SK-N-SH (cell line): Measurements from ENCODE around the gene HS1BP3. TPM values are rescaled to one million over a fixed set of nuclear protein-coding genes. Genes with fewer than 3 reads are reported as not detected.

ENCODE experiments used
- CTCF ChIA-PET: fragments of 300-600, 350-600 bp; formaldehyde crosslinking; extraction: SDS; loops from one replicate; lab custom pipeline; 2021; lab: Yijun Ruan, JAX
- POLR2A ChIA-PET: fragments of 350-600 bp; sonication (Branson Sonifier 250); formaldehyde crosslinking; extraction: SDS; loops from one replicate; lab custom pipeline; 2020; ENCODE audit warnings: antibody characterized with exemption, inconsistent platforms; lab: Yijun Ruan, JAX
- DNase-seq: peaks from one replicate; pipeline ENCODE4 v3.0.0; 2012
- H2AFZ ChIP-seq: fragments of 200-600 bp; sonication (generic); 2 replicates; pipeline ENCODE4 v1.8.1; 2016; ENCODE audit warnings: antibody characterized with exemption, mild to moderate bottlenecking, low read depth
- H3F3A ChIP-seq: fragments of 200-600 bp; sonication (generic); replicated peaks from 2 replicates; pipeline ENCODE3; 2016; ENCODE audit warnings: antibody characterized with exemption, mild to moderate bottlenecking; ENCODE audit not compliant: insufficient read depth
- H3K27ac ChIP-seq, 2 experiments: fragments of 200-500 bp in 1 of 2; fragments of 200-600 bp in 1 of 2; sonication (Bioruptor generic) in 1 of 2; sonication (generic), shearing (Covaris generic) in 1 of 2; 2 replicates each; pipeline versions ENCODE4 v1.5.1 to v1.6.1; 2014 to 2016; ENCODE audit warnings: low read depth in 2 of 2, inconsistent platforms in 1 of 2, low read length in 1 of 2, mild to moderate bottlenecking in 1 of 2, mixed read lengths in 1 of 2
- H3K27me3 ChIP-seq: fragments of 200-600 bp; sonication (generic), shearing (Covaris generic); 2 replicates; pipeline ENCODE4 v1.6.1; 2016; ENCODE audit warnings: mixed run types; ENCODE audit not compliant: insufficient read depth
- H3K36me3 ChIP-seq, 2 experiments: fragments of 200-500 bp in 1 of 2; fragments of 200-600 bp in 1 of 2; sonication (Bioruptor generic) in 1 of 2; sonication (generic) in 1 of 2; replicated peaks in 1 of 2; 2 replicates each; pipeline versions ENCODE3 to v1.5.1; 2014 to 2016; ENCODE audit warnings: low read length in 1 of 2, mild to moderate bottlenecking in 1 of 2; ENCODE audit not compliant: insufficient read depth in 2 of 2, control insufficient read depth in 1 of 2
- H3K4me1 ChIP-seq, 2 experiments: fragments of 200-500 bp in 1 of 2; fragments of 200-600 bp in 1 of 2; sonication (Bioruptor generic) in 1 of 2; sonication (generic), shearing (Covaris generic) in 1 of 2; 2 replicates each; pipeline versions ENCODE4 v1.5.1 to v1.6.1; 2014 to 2016; ENCODE audit warnings: low read depth in 1 of 2, low read length in 1 of 2, mixed run types in 1 of 2; ENCODE audit not compliant: insufficient read depth in 2 of 2, control insufficient read depth in 1 of 2
- H3K4me2 ChIP-seq: fragments of 200-600 bp; sonication (generic), shearing (Covaris generic); 2 replicates; pipeline ENCODE4 v1.6.1; 2017; ENCODE audit warnings: mixed run types
- H3K4me3 ChIP-seq, 2 experiments: fragments of 200-500 bp in 1 of 2; fragments of 200-600 bp in 1 of 2; sonication (Bioruptor generic) in 1 of 2; sonication (generic), shearing (Covaris generic) in 1 of 2; 2 replicates each; pipeline versions ENCODE4 v1.5.1 to v1.8.1; 2014 to 2016; ENCODE audit warnings: low read depth in 2 of 2, inconsistent platforms in 1 of 2, low read length in 1 of 2, mild to moderate bottlenecking in 1 of 2, mixed read lengths in 1 of 2, moderate library complexity in 1 of 2
- H3K79me2 ChIP-seq: fragments of 200-600 bp; sonication (generic); 2 replicates; pipeline ENCODE4 v1.8.1; 2017; ENCODE audit warnings: mild to moderate bottlenecking; ENCODE audit not compliant: insufficient read depth
- H3K9ac ChIP-seq: fragments of 200-600 bp; sonication (generic); 2 replicates; pipeline ENCODE4 v1.6.1; 2017; ENCODE audit warnings: mixed run types
- H3K9me2 ChIP-seq: fragments of 200-600 bp; sonication (generic); 2 replicates; pipeline ENCODE4 v1.6.1; 2017; ENCODE audit warnings: mixed run types
- H3K9me3 ChIP-seq: fragments of 200-600 bp; sonication (generic); 2 replicates; pipeline ENCODE4 v1.6.1; 2017; ENCODE audit warnings: mixed run types, mild to moderate bottlenecking, moderate library complexity
- H4K20me1 ChIP-seq: fragments of 200-600 bp; sonication (generic); 2 replicates; pipeline ENCODE4 v1.6.1; 2017; ENCODE audit warnings: mild to moderate bottlenecking, mixed run types; ENCODE audit not compliant: insufficient read depth
- CHD2 ChIP-seq: fragments of 150-350 bp; IDR thresholded peaks from 2 replicates; pipeline ENCODE4 v1.6.1; 2018; ENCODE audit warnings: low read length; ENCODE audit not compliant: partially characterized antibody
- ELF1 ChIP-seq: IDR thresholded peaks from 2 replicates; pipeline ENCODE4 v1.4.0; 2012
- EP300 ChIP-seq, 2 experiments: IDR thresholded peaks; 2 replicates each; pipeline versions ENCODE4 v1.4.0 to v1.6.1; 2012; ENCODE audit warnings: borderline replicate concordance in 1 of 2, low read depth in 1 of 2, low read length in 1 of 2
- FOSL2 ChIP-seq: IDR thresholded peaks from 2 replicates; pipeline ENCODE4 v1.4.0; 2012; ENCODE audit warnings: low read depth, mild to moderate bottlenecking, moderate library complexity, borderline replicate concordance
- FOXJ3 ChIP-seq: sonication (generic); formaldehyde crosslinking; IDR thresholded peaks from 2 replicates; pipeline ENCODE4 v1.5.1; 2020; ENCODE audit warnings: mild to moderate bottlenecking, missing genetic modification reagents
- FOXM1 ChIP-seq: IDR thresholded peaks from 2 replicates; pipeline ENCODE4 v1.4.0; 2012; ENCODE audit warnings: low read depth, mild to moderate bottlenecking
- MEF2A ChIP-seq: IDR thresholded peaks from 2 replicates; pipeline ENCODE4 v1.4.0; 2012; ENCODE audit warnings: low read depth, borderline replicate concordance
- MXI1 ChIP-seq: IDR thresholded peaks from 2 replicates; pipeline ENCODE4 v1.6.1; 2012; ENCODE audit warnings: mild to moderate bottlenecking, low read depth, low read length, improper control_type of control experiment
- NFIC ChIP-seq: IDR thresholded peaks from 2 replicates; pipeline ENCODE4 v1.4.0; 2012; ENCODE audit warnings: borderline replicate concordance
- NRF1 ChIP-seq: IDR thresholded peaks from 2 replicates; pipeline ENCODE4 v1.6.1; 2012; ENCODE audit warnings: low read depth, mild to moderate bottlenecking, low read length
- POLR2AphosphoS5 ChIP-seq: IDR thresholded peaks from 2 replicates; pipeline ENCODE4 v1.6.1; 2012; ENCODE audit warnings: low read depth, low read length
- RAD21 ChIP-seq: IDR thresholded peaks from 2 replicates; pipeline ENCODE4 v1.6.1; 2012; ENCODE audit warnings: mild to moderate bottlenecking, low read length
- RCOR1 ChIP-seq: fragments of 150-350 bp; IDR thresholded peaks from 2 replicates; pipeline ENCODE4 v1.6.1; 2017; ENCODE audit warnings: antibody characterized with exemption, low read length
- RFX5 ChIP-seq: IDR thresholded peaks from 2 replicates; pipeline ENCODE4 v1.6.1; 2012; ENCODE audit warnings: mild to moderate bottlenecking, improper control_type of control experiment, low read length
- SIN3A ChIP-seq: IDR thresholded peaks from 2 replicates; pipeline ENCODE4 v1.6.1; 2012; ENCODE audit warnings: low read depth, mild to moderate bottlenecking, low read length, moderate library complexity, borderline replicate concordance
- SMC3 ChIP-seq: IDR thresholded peaks from 2 replicates; pipeline ENCODE4 v1.6.1; 2012; ENCODE audit warnings: low read depth, low read length, improper control_type of control experiment
- TCF12 ChIP-seq: IDR thresholded peaks from 2 replicates; pipeline ENCODE4 v1.4.0; 2012
- TEAD4 ChIP-seq: IDR thresholded peaks from 2 replicates; pipeline ENCODE4 v1.4.0; 2012; ENCODE audit warnings: mild to moderate bottlenecking, borderline replicate concordance; ENCODE audit not compliant: insufficient read depth
- YY1 ChIP-seq: IDR thresholded peaks from 2 replicates; pipeline ENCODE4 v1.4.0; 2012; ENCODE audit warnings: low read depth, mild to moderate bottlenecking
- WGBS: methylation state at CpG from one replicate; pipeline ENCODE4 v1.1.6; 2017; ENCODE audit warnings: low lambda C conversion rate; 5-methylcytosine and 5-hydroxymethylcytosine counted together
- polyA plus RNA-seq, 3 experiments: library from polyadenylated mRNA; depleted of rRNA; stranded (reverse); fragments of >200 nt; gene quantifications; 2 replicates each; pipeline ENCODE4 v1.2.3, GENCODE V29; 2012
- TF ChIP-seq, protein P1 (sequence below): IDR thresholded peaks from 2 replicates; pipeline ENCODE4 v1.4.0; 2012; ENCODE audit warnings: low read depth, borderline replicate concordance
- TF ChIP-seq, protein P2 (sequence below): fragments of 200-600 bp; sonication (generic); IDR thresholded peaks from 2 replicates; pipeline ENCODE4 v1.6.1; 2017; ENCODE audit warnings: antibody characterized with exemption, mild to moderate bottlenecking, moderate library complexity

HS1BP3 gene
- polyA plus RNA-seq, 1 of the 3 experiments (the other 2 are of a cell fraction): 20.1 TPM

DNA sequence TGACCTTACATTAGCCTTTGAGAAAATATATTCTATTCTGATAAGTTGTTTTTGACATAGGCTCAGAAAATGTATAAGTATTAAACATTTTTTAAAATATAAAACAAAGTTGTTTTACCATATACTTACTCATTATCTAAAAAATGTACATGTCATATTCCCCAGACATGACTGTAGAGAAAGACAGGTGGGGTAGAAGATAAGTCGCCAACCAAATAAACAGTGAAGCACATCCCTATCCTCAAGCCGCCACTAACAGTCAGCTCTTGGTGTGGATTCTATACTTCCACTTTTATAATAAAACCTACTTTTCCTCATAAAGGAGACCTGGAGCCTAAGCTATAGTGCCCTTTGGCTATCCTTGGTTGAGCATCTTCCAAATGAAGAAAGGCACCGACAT is 42.4 kb upstream of the HS1BP3 start:
- POLR2A ChIA-PET: no interaction called here
- H3K27me3 ChIP-seq: no peaks in the 10 kb centered on the region
- CTCF ChIA-PET: interaction anchor here (0.7 to 2.7 kb wide), 8 partner anchors 15 to 426 kb away, joined by 3 to 16 read pairs (median 4); no protein-coding TSS in a partner anchor
- H3K9me2 ChIP-seq: no peaks in the 10 kb centered on the region
- H4K20me1 ChIP-seq: no peaks in the 10 kb centered on the region
- H3K27ac ChIP-seq: no peak overlapping the region
- no peak overlapping the region for H3K9ac ChIP-seq
- WGBS: 92% methylated on average over 3 of the region's 3 CpGs
- H2AFZ ChIP-seq: no peak overlapping the region
- TF ChIP-seq ELF1 (no peak), NRF1 (no peak), POLR2AphosphoS5 (no peak), SMC3 (no peak), MEF2A (no peak), FOXM1 (no peak), RFX5 (no peak), TCF12 (no peak), RCOR1 (no peak), MXI1 (no peak), YY1 (no peak), SIN3A (no peak), NFIC (no peak)
- TF ChIP-seq, protein P1, sequence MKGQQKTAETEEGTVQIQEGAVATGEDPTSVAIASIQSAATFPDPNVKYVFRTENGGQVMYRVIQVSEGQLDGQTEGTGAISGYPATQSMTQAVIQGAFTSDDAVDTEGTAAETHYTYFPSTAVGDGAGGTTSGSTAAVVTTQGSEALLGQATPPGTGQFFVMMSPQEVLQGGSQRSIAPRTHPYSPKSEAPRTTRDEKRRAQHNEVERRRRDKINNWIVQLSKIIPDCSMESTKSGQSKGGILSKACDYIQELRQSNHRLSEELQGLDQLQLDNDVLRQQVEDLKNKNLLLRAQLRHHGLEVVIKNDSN: no peak
- no peak for DNase-seq
- no peaks in the 10 kb centered on the region for H3F3A ChIP-seq
- H3K9me3 ChIP-seq: no peaks in the 10 kb centered on the region
- no peaks in the 10 kb centered on the region for H3K79me2 ChIP-seq
- H3K4me3 ChIP-seq: no peak overlapping the region
- H3K4me2 ChIP-seq: no peak overlapping the region
- peaks cover 0 to 30% of the 10 kb centered on the region in 2 experiments for H3K36me3 ChIP-seq
- H3K4me1 ChIP-seq: peaks cover 0 to under 1% of the 10 kb centered on the region in 2 experiments; a peak in 2 of 4 replicates

DNA sequence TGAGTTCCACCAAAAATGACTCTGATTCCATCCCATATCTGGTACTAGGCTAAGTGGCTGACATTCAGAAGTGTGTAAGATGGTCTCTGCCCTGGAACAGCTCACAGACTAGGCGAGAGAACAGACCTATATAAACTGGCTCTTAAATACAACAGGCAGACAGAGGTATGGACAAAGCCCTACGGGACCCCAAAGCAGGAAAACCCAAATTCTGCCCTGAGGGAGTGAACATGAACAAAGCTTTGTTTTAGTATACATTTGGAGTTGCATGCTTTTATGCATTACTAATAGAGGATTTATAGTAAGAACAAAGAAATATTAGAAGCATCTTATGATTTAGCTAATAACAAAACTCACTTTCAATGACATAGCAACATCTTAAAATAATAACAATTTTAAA is 41.2 kb upstream of the HS1BP3 start:
- POLR2A ChIA-PET: no interaction called here

More for the DNA sequence above, 41.2 kb upstream of the HS1BP3 start:
- Histone ChIP-seq H3F3A (no peaks in the 10 kb centered on the region), H3K36me3 (peaks cover 1 to 34% of the 10 kb centered on the region in 2 experiments), H3K4me2 (no peak overlapping the region), H3K79me2 (no peaks in the 10 kb centered on the region), H4K20me1 (no peaks in the 10 kb centered on the region), H3K9ac (no peak overlapping the region), H2AFZ (no peak overlapping the region), H3K4me3 (no peak overlapping the region), H3K4me1 (no peaks in the 10 kb centered on the region; a peak in 1 of 4 replicates), H3K27ac (no peak overlapping the region), H3K9me2 (no peaks in the 10 kb centered on the region), H3K9me3 (no peaks in the 10 kb centered on the region), H3K27me3 (no peaks in the 10 kb centered on the region)
- WGBS: 91% methylated on average over 2 of the region's 2 CpGs
- DNase-seq: no peak
- CTCF ChIA-PET: interaction anchor here (0.9 to 2.7 kb wide), 9 partner anchors 9 to 427 kb away, joined by 3 to 16 read pairs (median 4); partner anchors contain the start of gene GDF7
- TF ChIP-seq NFIC (no peak), RAD21 (no peak), EP300 (IDR thresholded peaks at IDR 0.05; ENCODE audit: borderline replicate concordance in 1 of 2, low read depth in 1 of 2, low read length in 1 of 2) (no peak), TEAD4 (no peak), ELF1 (no peak), FOSL2 (no peak), FOXJ3 (no peak), CHD2 (no peak), NRF1 (no peak), RCOR1 (no peak)
- TF ChIP-seq, protein P1: no peak
- TF ChIP-seq, protein P2, sequence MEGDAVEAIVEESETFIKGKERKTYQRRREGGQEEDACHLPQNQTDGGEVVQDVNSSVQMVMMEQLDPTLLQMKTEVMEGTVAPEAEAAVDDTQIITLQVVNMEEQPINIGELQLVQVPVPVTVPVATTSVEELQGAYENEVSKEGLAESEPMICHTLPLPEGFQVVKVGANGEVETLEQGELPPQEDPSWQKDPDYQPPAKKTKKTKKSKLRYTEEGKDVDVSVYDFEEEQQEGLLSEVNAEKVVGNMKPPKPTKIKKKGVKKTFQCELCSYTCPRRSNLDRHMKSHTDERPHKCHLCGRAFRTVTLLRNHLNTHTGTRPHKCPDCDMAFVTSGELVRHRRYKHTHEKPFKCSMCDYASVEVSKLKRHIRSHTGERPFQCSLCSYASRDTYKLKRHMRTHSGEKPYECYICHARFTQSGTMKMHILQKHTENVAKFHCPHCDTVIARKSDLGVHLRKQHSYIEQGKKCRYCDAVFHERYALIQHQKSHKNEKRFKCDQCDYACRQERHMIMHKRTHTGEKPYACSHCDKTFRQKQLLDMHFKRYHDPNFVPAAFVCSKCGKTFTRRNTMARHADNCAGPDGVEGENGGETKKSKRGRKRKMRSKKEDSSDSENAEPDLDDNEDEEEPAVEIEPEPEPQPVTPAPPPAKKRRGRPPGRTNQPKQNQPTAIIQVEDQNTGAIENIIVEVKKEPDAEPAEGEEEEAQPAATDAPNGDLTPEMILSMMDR: no peak
- TF ChIP-seq, all 33 proteins: peak for 0
